D721Med (cell line): Measurements from ENCODE around the gene PBX2.

Experiments
- DNase-seq: peaks from one replicate; pipeline ENCODE4 v3.0.0; 2011; ENCODE audit warnings: low spot score; ENCODE audit not compliant: insufficient read length
- FAIRE-seq: peaks from 2 replicates; lab custom pipeline; 2011; peaks lifted over from hg19 to GRCh38; lab: Jason Lieb, UNC
- TF ChIP-seq, protein P1 (sequence below): IDR thresholded peaks from 2 replicates; pipeline ENCODE4 v1.5.1; 2012; ENCODE audit warnings: mild to moderate bottlenecking, control low read depth; ENCODE audit not compliant: insufficient read depth; ENCODE audit errors: missing control alignments

PBX2 gene

DNA sequence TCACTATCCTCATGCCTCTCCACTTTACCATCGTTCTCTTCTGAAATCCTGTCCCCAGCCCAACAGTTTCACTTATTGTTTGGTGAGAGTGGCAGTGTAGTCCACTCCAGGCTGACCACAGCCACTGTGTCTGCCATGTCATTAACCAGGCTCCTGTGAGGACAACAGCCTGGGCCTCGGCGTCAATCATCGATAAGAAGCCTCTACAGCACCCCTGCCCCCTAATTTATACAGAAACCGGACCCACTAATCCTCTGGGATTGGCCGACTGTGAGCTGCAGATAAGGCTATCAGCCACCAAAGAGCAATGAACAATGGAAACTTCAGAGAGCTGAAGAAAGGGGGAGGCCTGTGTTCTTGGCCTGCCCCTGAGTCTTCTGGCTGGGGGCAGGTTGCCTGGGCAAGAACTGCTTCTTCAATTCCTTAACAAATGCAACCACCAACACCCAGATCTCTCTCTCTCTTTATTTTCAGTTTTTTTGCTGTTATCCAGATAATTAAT is 22.2 kb downstream of the PBX2 start:
- FAIRE-seq (no peak), DNase-seq (no peak)
- TF ChIP-seq, protein P1, sequence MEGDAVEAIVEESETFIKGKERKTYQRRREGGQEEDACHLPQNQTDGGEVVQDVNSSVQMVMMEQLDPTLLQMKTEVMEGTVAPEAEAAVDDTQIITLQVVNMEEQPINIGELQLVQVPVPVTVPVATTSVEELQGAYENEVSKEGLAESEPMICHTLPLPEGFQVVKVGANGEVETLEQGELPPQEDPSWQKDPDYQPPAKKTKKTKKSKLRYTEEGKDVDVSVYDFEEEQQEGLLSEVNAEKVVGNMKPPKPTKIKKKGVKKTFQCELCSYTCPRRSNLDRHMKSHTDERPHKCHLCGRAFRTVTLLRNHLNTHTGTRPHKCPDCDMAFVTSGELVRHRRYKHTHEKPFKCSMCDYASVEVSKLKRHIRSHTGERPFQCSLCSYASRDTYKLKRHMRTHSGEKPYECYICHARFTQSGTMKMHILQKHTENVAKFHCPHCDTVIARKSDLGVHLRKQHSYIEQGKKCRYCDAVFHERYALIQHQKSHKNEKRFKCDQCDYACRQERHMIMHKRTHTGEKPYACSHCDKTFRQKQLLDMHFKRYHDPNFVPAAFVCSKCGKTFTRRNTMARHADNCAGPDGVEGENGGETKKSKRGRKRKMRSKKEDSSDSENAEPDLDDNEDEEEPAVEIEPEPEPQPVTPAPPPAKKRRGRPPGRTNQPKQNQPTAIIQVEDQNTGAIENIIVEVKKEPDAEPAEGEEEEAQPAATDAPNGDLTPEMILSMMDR: no peak

DNA sequence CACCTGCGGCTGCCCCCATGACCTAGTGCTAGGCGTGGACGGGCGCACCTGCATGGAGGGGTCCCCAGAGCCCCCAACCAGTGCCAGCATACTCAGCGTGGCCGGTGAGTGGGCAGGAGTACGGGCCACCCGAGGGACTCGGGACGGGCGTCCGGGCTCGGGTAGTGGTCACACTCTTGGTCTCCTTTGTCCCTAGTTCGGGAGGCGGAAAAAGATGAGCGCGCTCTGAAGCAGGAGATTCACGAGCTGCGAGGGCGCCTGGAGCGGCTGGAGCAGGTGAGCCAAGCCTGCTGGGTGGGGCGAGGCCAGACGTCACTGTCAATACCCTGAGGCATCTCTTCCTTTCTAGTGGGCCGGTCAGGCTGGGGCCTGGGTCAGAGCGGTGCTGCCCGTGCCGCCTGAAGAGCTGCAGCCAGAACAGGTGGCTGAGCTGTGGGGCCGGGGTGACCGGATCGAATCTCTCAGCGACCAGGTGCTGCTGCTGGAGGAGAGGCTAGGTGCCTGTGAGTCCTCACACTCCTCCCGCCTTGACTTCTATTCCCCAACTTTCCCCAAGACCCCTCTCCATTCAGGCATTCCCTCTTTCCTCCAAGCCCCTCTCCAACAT is 22.7 kb downstream of the PBX2 start:
- TF ChIP-seq, protein P1: no peak
- no peak for DNase-seq
- no peak for FAIRE-seq

DNA sequence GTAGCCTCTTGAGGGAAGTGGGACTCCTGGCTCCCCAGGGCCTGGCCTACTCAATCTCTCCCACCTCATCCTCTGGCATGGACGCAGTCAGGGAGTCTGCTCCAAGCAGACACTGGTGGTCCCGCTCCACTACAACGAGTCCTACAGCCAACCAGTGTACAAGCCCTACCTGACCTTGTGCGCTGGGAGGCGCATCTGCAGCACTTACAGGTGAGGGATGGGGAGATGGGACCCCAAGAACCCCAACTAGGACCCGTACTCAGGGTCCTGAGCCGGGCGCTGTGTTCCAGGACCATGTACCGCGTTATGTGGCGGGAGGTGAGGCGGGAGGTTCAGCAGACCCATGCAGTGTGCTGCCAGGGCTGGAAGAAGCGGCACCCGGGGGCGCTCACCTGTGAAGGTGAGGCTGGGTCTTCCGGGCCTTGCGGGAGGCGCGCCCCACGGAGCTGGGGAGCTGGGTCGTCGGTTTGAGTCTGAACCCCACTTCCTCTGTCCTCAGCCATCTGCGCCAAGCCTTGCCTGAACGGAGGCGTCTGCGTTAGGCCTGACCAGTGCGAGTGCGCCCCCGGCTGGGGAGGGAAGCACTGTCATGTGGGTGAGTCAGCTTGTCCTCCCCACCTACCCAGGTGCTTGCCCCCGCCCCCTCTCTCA is 23.5 kb downstream of the PBX2 start:
- DNase-seq: no peak
- FAIRE-seq: no peak
- TF ChIP-seq, protein P1: no peak

DNA sequence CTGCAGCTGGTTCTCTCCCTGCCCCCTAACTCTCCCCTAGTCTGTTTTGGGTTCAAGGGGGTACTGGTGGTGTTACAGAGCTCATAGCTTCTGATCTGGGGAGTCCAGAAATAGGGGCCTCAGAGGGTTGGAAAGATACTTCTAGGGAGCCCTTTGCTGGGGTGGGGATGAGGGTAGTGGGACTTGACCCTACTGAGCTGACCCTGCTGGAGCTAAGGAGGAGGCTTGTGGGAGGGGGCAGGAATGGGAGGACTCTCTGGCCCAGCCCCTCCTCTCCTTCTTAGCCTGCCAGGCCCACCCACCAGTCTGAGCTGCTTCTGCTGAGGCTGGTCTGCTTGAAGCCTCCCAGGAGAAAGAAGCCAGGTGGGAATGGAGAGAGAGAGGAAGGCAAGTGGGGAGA is 25.7 kb downstream of the PBX2 start, which contains the start of gene EGFL8:
EGFL8 (plus strand) TSS at position 301 of the 400 bp plus-strand sequence. CDS start 1,571 bp downstream, outside the sequence.
- TF ChIP-seq, protein P1: no peak
- DNase-seq (no peak), FAIRE-seq (no peak)

- DNase-seq: no peak
- FAIRE-seq: no peak
- TF ChIP-seq, protein P1: no peak
These were observed 26.3 kb downstream of the PBX2 start for GRCh38 chr6:32163559-32164258.

DNA sequence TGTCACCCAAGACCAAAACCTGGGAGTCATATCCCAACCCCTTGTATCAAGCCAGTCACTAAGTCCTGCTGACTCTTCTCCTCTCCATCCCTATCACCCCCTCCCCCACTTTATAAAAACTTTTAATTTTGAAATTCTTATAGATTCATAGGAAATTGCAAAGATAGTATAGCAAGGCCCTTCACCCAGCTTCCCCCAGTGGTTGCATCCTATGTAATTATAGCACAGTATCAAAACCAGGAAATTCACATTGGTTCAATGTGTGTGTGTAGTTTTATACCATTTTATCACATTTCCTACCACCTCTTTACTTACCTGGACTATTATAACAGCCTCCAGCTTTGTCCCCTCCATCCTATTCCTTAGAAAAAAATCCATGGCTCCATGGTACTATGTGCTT is 31.9 kb downstream of the PBX2 start:
- FAIRE-seq: no peak
- TF ChIP-seq, protein P1: no peak
- DNase-seq: no peak
